Stimulated activated CD8-positive, alpha-beta memory T cell treated with anti-CD3 and anti-CD28 coated beads, Interleukin-15, amount 100 ng/mL, for 4 hours (primary cell): ENCODE measurements around the gene SELENOM.
"Not testable (repeated sequence)": the region's sequence is repeated elsewhere in the genome, so short reads cannot be mapped to it uniquely, and the experiment has no call there.

Experiments
- DNase-seq, 2 donors: peaks; one replicate each; pipeline ENCODE4 v3.0.0-alpha.2; 2020; ENCODE audit warnings: low read depth in 2 of 2

Gene SELENOM

GRCh38 chr22:31133911-31134310, 26.5 kb upstream of the SELENOM start:
- DNase-seq, result no peak

GRCh38 chr22:31130873-31131272, 23.5 kb upstream of the SELENOM start:
- DNase-seq, result no peak

GRCh38 chr22:31128156-31128555, 20.8 kb upstream of the SELENOM start:
- DNase-seq, result no peak

GRCh38 chr22:31127181-31127772, 19.9 kb upstream of the SELENOM start:
- no peak for DNase-seq

- no peak for DNase-seq
Observed at GRCh38 chr22:31126869-31127175, 19.5 kb upstream of the SELENOM start.

GRCh38 chr22:31126128-31126868, 18.9 kb upstream of the SELENOM start:
- DNase-seq, result no peak

- no peak for DNase-seq
Observed at GRCh38 chr22:31125521-31126117, 18.3 kb upstream of the SELENOM start.

- DNase-seq, result no peak
Observed at GRCh38 chr22:31124811-31125465, 17.6 kb upstream of the SELENOM start.

- no peak for DNase-seq
Observed at GRCh38 chr22:31124290-31124689, 16.9 kb upstream of the SELENOM start.

GRCh38 chr22:31123292-31123602, 15.9 kb upstream of the SELENOM start:
- no peak for DNase-seq

GRCh38 chr22:31122532-31123291, 15.3 kb upstream of the SELENOM start, which contains the start of gene INPP5J:
Gene INPP5J (plus strand): TSS chr22:31122966. CDS start chr22:31123015, 49 bp downstream.
- no peak for DNase-seq

GRCh38 chr22:31122196-31122531, 14.8 kb upstream of the SELENOM start:
- no peak for DNase-seq

- no peak for DNase-seq
Observed at GRCh38 chr22:31121403-31121802, 14.0 kb upstream of the SELENOM start.

- DNase-seq, result no peak
Observed at GRCh38 chr22:31120642-31121041, 13.3 kb upstream of the SELENOM start.

- DNase-seq, result no peak
Observed at GRCh38 chr22:31120230-31120629, 12.9 kb upstream of the SELENOM start.

- no peak for DNase-seq
Observed at GRCh38 chr22:31119026-31119717, 11.8 kb upstream of the SELENOM start.

- DNase-seq, result no peak
Observed at GRCh38 chr22:31118046-31118820, 10.9 kb upstream of the SELENOM start.

- not testable (repeated sequence) for DNase-seq
Observed at GRCh38 chr22:31112547-31113091, 5.3 kb upstream of the SELENOM start.

- no peak for DNase-seq
Observed at GRCh38 chr22:31107894-31108218, 488 bp upstream of the SELENOM start.

- no peak for DNase-seq
Observed at GRCh38 chr22:31106731-31107177, 614 bp downstream of the SELENOM start.
